NK-92 treated with Interleukin-12 subunit alpha and Interleukin-12 subunit beta, amount 100 ng/mL, for 24 hours (cell line): ENCODE measurements around the gene LST1.

Experiments used
- DNase-seq: peaks from one replicate; lab custom pipeline; 2025; lab: John Stamatoyannopoulos, UW

Gene LST1

GRCh38 chr6:31586008-31586407, at the start of gene LST1:
Gene LST1 (plus strand): TSS chr6:31586277. CDS start chr6:31587300, 1,023 bp downstream.
- no peak for DNase-seq

DNA sequence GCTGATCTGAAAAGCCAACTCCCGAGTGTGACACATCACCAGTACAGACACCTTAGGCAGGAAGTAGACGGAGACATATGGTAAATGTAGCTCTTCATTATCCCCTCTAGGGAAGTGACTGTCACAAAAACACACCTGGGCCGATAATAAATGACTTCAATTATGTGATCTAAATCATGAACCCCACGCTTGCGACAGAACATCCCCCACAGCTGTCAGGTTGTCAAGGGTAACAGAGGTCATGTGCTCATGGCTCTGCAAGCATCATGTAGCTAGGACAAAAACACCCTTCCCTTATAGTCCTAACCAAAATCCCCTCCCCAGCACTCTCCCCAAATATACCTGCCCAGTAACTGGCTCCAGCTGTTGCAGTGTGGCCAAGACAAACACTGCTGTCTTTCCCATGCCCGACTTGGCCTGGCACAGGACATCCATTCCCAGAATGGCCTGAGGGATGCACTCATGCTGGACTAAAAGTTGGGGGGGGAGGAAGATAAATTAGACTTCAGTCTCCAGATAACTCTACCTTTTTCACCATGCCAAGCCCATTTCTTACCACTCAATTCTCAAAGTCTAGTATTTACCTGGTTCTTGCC, 47.2 kb upstream of the LST1 start:
- no peak for DNase-seq

DNA sequence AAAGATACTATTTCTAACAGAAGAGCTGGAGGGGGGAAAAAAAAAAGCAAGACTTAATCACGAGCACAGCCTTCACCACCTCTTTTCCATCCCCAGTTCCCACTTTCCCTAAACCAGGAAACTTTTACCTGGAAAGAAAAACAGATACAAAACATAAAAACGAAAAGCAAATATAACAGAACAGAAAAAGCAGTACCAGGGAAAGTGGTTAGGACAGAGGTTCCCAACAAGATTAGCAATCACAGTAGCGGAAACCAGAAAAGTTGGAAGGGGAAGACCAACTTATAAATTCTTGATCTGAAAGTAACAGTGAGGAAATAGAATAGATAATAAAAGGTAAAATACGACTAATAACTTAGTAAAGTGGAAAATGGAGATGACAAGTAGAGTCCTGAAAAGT, 45.4 kb upstream of the LST1 start:
- no peak for DNase-seq

GRCh38 chr6:31541059-31541657, 44.9 kb upstream of the LST1 start:
- DNase-seq = peak; percentile 57

DNA sequence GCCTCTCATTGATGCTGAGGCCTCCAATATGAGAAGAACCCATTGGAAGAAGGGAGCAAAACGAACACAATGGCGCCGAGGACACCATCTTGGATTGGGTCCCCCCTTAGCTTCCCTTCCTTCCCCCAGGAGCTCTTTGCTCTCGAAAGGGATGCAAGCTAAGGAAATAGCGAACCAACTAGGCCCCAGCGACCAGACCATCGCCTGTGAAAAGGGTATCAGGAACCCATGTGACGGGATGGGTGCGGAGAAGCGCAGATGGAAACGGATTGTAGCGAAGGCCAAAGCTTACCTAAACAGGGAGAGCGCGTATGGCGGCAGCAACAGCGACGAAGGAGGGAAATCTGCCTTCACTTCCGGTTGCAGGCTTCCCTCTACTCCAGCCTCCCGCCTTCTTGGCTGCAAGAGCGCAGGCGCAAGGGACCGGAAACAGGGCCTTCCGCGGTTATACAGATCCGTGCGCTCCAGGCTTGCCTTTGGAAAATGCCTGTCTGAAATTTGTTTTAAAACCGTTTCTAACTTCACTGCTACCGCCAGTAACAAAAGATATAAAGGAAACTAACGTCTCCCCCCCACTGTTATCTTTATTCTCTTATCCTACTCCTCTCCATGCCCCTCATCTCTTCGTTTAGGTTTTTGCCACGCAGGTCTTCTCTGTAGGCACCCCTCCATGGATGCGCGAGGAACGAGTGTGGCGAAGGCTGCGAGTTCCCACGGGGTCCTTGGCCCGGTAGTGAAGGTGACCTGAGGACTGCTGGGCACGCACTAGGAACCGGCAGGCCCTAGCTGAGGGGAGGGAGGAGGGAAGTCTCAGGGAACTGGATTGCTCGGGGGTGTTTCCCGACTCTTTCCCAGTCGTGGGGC, 44.2 kb upstream of the LST1 start, which contains the start of gene DDX39B:
TSS of gene DDX39B (minus strand) at position 346 of the 864 bp plus-strand sequence. CDS start 1,471 bp downstream, outside the sequence.
- DNase-seq = peak; percentile 93

GRCh38 chr6:31543639-31544038, 42.4 kb upstream of the LST1 start:
- no peak for DNase-seq

- no peak for DNase-seq
Measured at GRCh38 chr6:31544676-31545075, 41.4 kb upstream of the LST1 start.

GRCh38 chr6:31545291-31545690, 40.8 kb upstream of the LST1 start:
- DNase-seq = no peak

GRCh38 chr6:31546339-31546957, 39.6 kb upstream of the LST1 start, which contains the start of gene ATP6V1G2:
Gene ATP6V1G2 (minus strand): TSS chr6:31546608. CDS start chr6:31546559, 49 bp downstream.
- peak; percentile 86 for DNase-seq

- DNase-seq = peak; percentile 96
Measured at GRCh38 chr6:31546958-31547726, 38.9 kb upstream of the LST1 start, which contains the start of gene NFKBIL1. Gene NFKBIL1 (plus strand): TSS chr6:31547608. CDS start chr6:31547695, 87 bp downstream.

DNA sequence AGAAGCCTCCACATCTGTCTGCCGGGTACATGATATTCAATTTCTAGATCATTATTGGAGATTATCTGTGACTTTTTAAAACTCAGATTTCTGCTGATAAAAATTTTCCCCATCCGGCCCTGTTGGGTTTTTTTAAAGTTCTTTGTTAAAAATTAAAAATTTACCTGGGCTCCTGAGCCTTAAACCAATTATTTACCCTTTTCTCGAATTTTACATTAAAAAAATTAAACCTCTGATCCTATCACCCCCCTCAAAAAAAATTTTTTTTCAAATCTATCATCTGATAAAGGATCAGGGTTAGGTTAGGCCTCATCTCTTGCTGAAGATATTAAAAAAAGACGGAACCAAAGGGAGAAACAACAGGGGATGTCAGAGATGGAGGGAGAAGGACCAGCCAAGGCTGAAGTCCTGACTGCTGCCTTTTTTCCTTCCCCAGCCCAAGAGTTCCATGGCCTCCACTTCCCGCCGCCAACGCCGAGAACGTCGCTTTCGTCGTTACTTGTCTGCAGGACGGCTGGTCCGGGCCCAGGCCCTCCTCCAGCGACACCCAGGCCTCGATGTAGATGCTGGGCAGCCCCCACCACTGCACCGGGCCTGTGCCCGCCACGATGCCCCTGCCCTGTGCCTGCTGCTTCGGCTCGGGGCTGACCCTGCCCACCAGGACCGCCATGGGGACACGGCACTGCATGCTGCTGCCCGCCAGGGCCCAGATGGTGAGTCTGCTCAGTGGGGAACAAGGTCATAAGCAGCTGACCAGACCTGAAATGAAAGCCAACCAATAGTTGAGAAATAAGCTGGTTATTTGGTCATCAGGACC, 38.1 kb upstream of the LST1 start:
- no peak for DNase-seq

DNA sequence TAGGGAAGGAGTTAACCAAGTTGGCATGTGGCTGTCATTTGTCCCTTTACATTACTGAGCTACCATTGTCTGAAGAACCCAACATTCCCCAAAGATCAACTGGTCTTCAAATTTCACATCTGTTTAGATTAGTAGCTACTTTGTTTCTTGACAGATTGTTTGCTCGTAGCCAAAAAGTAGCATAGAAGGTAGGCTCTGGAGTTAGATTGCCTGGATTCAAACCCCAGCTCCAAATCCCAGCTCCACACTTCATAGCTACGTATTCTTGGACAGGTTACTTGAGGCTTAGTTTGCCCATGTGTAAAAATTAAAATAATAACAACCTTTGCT, 37.6 kb upstream of the LST1 start:
- DNase-seq = no peak

DNA sequence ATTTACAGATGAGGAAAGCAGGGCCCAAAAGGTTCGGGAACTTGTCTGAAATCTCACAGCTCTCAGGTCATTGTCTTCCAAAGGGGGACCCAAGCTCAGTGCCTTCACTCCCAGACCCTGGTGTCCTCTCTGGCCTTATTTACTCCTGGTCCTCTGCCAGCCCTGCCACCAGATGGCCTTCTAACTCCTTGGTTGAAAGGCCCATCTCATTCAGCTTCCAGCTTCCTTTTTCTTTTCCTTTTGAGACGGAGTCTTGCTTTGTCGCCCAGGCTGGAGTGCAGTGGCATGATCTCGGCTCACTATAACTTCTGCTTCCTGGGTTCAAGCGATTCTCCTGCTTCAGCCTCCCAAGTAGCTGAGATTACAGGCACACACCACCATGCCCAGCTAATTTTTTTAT, 34.7 kb upstream of the LST1 start:
- DNase-seq = peak; percentile 50

GRCh38 chr6:31556307-31556706, 29.8 kb upstream of the LST1 start:
- DNase-seq = no peak

- no peak for DNase-seq
Measured at GRCh38 chr6:31557443-31558317, 28.4 kb upstream of the LST1 start.

DNA sequence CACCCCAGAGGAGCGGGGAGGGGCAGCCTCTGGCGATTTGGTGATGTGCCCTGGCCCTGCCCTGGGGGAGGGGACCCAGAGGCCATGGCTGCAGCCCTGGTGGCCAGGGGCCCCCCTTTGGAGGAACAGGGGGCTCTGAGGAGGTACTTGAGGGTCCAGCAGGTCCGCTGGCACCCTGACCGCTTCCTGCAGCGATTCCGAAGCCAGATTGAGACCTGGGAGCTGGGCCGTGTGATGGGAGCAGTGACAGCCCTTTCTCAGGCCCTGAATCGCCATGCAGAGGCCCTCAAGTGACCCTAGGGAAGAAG, 27.8 kb upstream of the LST1 start:
- no peak for DNase-seq

- DNase-seq = peak; percentile 76
Measured at GRCh38 chr6:31558631-31559500, 27.2 kb upstream of the LST1 start.

DNA sequence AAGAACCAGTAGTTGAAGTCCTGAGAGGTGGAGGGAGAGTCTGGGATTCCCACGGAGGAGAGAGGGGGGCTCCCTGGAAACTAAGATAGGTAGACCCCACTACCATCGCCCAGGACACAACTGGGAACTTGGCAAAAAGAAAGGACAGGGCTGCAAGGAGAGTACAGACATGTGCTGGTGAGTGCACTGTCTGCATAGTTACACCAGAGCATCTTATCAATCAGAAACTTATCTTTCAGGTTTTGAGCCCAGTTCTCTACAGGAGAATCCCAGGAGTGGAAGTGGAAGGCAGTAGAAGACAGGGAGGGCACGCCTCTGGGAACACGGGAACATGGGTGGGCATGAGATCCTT, 26.5 kb upstream of the LST1 start:
- no peak for DNase-seq
